SK-N-SH (cell line): ENCODE measurements around the gene SHROOM3. TPM values are rescaled to one million over a fixed set of nuclear protein-coding genes. Genes with fewer than 3 reads are reported as not detected.

ENCODE experiments used
- CTCF ChIA-PET: fragments of 300-600, 350-600 bp; formaldehyde crosslinking; extraction: SDS; loops from one replicate; lab custom pipeline; 2021; lab: Yijun Ruan, JAX
- POLR2A ChIA-PET: fragments of 350-600 bp; sonication (Branson Sonifier 250); formaldehyde crosslinking; extraction: SDS; loops from one replicate; lab custom pipeline; 2020; ENCODE audit warnings: antibody characterized with exemption, inconsistent platforms; lab: Yijun Ruan, JAX
- DNase-seq: peaks from one replicate; pipeline ENCODE4 v3.0.0; 2012
- H2AFZ ChIP-seq: fragments of 200-600 bp; sonication (generic); 2 replicates; pipeline ENCODE4 v1.8.1; 2016; ENCODE audit warnings: antibody characterized with exemption, mild to moderate bottlenecking, low read depth
- H3F3A ChIP-seq: fragments of 200-600 bp; sonication (generic); replicated peaks from 2 replicates; pipeline ENCODE3; 2016; ENCODE audit warnings: antibody characterized with exemption, mild to moderate bottlenecking; ENCODE audit not compliant: insufficient read depth
- H3K27ac ChIP-seq, 2 experiments: fragments of 200-500 bp in 1 of 2; fragments of 200-600 bp in 1 of 2; sonication (Bioruptor generic) in 1 of 2; sonication (generic), shearing (Covaris generic) in 1 of 2; 2 replicates each; pipeline versions ENCODE4 v1.5.1 to v1.6.1; 2014 to 2016; ENCODE audit warnings: low read depth in 2 of 2, inconsistent platforms in 1 of 2, low read length in 1 of 2, mild to moderate bottlenecking in 1 of 2, mixed read lengths in 1 of 2
- H3K27me3 ChIP-seq: fragments of 200-600 bp; sonication (generic), shearing (Covaris generic); 2 replicates; pipeline ENCODE4 v1.6.1; 2016; ENCODE audit warnings: mixed run types; ENCODE audit not compliant: insufficient read depth
- H3K36me3 ChIP-seq, 2 experiments: fragments of 200-500 bp in 1 of 2; fragments of 200-600 bp in 1 of 2; sonication (Bioruptor generic) in 1 of 2; sonication (generic) in 1 of 2; replicated peaks in 1 of 2; 2 replicates each; pipeline versions ENCODE3 to v1.5.1; 2014 to 2016; ENCODE audit warnings: low read length in 1 of 2, mild to moderate bottlenecking in 1 of 2; ENCODE audit not compliant: insufficient read depth in 2 of 2, control insufficient read depth in 1 of 2
- H3K4me1 ChIP-seq, 2 experiments: fragments of 200-500 bp in 1 of 2; fragments of 200-600 bp in 1 of 2; sonication (Bioruptor generic) in 1 of 2; sonication (generic), shearing (Covaris generic) in 1 of 2; 2 replicates each; pipeline versions ENCODE4 v1.5.1 to v1.6.1; 2014 to 2016; ENCODE audit warnings: low read depth in 1 of 2, low read length in 1 of 2, mixed run types in 1 of 2; ENCODE audit not compliant: insufficient read depth in 2 of 2, control insufficient read depth in 1 of 2
- H3K4me2 ChIP-seq: fragments of 200-600 bp; sonication (generic), shearing (Covaris generic); 2 replicates; pipeline ENCODE4 v1.6.1; 2017; ENCODE audit warnings: mixed run types
- H3K4me3 ChIP-seq, 2 experiments: fragments of 200-500 bp in 1 of 2; fragments of 200-600 bp in 1 of 2; sonication (Bioruptor generic) in 1 of 2; sonication (generic), shearing (Covaris generic) in 1 of 2; 2 replicates each; pipeline versions ENCODE4 v1.5.1 to v1.8.1; 2014 to 2016; ENCODE audit warnings: low read depth in 2 of 2, inconsistent platforms in 1 of 2, low read length in 1 of 2, mild to moderate bottlenecking in 1 of 2, mixed read lengths in 1 of 2, moderate library complexity in 1 of 2
- H3K79me2 ChIP-seq: fragments of 200-600 bp; sonication (generic); 2 replicates; pipeline ENCODE4 v1.8.1; 2017; ENCODE audit warnings: mild to moderate bottlenecking; ENCODE audit not compliant: insufficient read depth
- H3K9ac ChIP-seq: fragments of 200-600 bp; sonication (generic); 2 replicates; pipeline ENCODE4 v1.6.1; 2017; ENCODE audit warnings: mixed run types
- H3K9me2 ChIP-seq: fragments of 200-600 bp; sonication (generic); 2 replicates; pipeline ENCODE4 v1.6.1; 2017; ENCODE audit warnings: mixed run types
- H3K9me3 ChIP-seq: fragments of 200-600 bp; sonication (generic); 2 replicates; pipeline ENCODE4 v1.6.1; 2017; ENCODE audit warnings: mixed run types, mild to moderate bottlenecking, moderate library complexity
- H4K20me1 ChIP-seq: fragments of 200-600 bp; sonication (generic); 2 replicates; pipeline ENCODE4 v1.6.1; 2017; ENCODE audit warnings: mild to moderate bottlenecking, mixed run types; ENCODE audit not compliant: insufficient read depth
- EP300 ChIP-seq, 2 experiments: IDR thresholded peaks; 2 replicates each; pipeline versions ENCODE4 v1.4.0 to v1.6.1; 2012; ENCODE audit warnings: borderline replicate concordance in 1 of 2, low read depth in 1 of 2, low read length in 1 of 2
- FOSL2 ChIP-seq: IDR thresholded peaks from 2 replicates; pipeline ENCODE4 v1.4.0; 2012; ENCODE audit warnings: low read depth, mild to moderate bottlenecking, moderate library complexity, borderline replicate concordance
- FOXJ3 ChIP-seq: sonication (generic); formaldehyde crosslinking; IDR thresholded peaks from 2 replicates; pipeline ENCODE4 v1.5.1; 2020; ENCODE audit warnings: mild to moderate bottlenecking, missing genetic modification reagents
- GABPA ChIP-seq: IDR thresholded peaks from 2 replicates; pipeline ENCODE4 v1.4.0; 2012; ENCODE audit warnings: low read depth, mild to moderate bottlenecking
- NFIC ChIP-seq: IDR thresholded peaks from 2 replicates; pipeline ENCODE4 v1.4.0; 2012; ENCODE audit warnings: borderline replicate concordance
- NRF1 ChIP-seq: IDR thresholded peaks from 2 replicates; pipeline ENCODE4 v1.6.1; 2012; ENCODE audit warnings: low read depth, mild to moderate bottlenecking, low read length
- RAD21 ChIP-seq: IDR thresholded peaks from 2 replicates; pipeline ENCODE4 v1.6.1; 2012; ENCODE audit warnings: mild to moderate bottlenecking, low read length
- REST ChIP-seq: IDR thresholded peaks from 2 replicates; pipeline ENCODE4 v1.6.1; 2012; ENCODE audit warnings: mild to moderate bottlenecking, low read depth, low read length, moderate library complexity
- RFX5 ChIP-seq: IDR thresholded peaks from 2 replicates; pipeline ENCODE4 v1.6.1; 2012; ENCODE audit warnings: mild to moderate bottlenecking, improper control_type of control experiment, low read length
- RXRA ChIP-seq: IDR thresholded peaks from 2 replicates; pipeline ENCODE4 v1.4.0; 2012; ENCODE audit warnings: low read depth, mild to moderate bottlenecking, borderline replicate concordance
- USF1 ChIP-seq: IDR thresholded peaks from 2 replicates; pipeline ENCODE4 v1.4.0; 2012; ENCODE audit warnings: low read depth, borderline replicate concordance
- USF2 ChIP-seq: fragments of 150-350 bp; IDR thresholded peaks from 2 replicates; pipeline ENCODE4 v1.6.1; 2017; ENCODE audit warnings: antibody characterized with exemption, low read length, low read depth, borderline replicate concordance
- WGBS: methylation state at CpG from one replicate; pipeline ENCODE4 v1.1.6; 2017; ENCODE audit warnings: low lambda C conversion rate; 5-methylcytosine and 5-hydroxymethylcytosine counted together
- polyA plus RNA-seq, 3 experiments: library from polyadenylated mRNA; depleted of rRNA; stranded (reverse); fragments of >200 nt; gene quantifications; 2 replicates each; pipeline ENCODE4 v1.2.3, GENCODE V29; 2012
- TF ChIP-seq, protein P1 (sequence below): fragments of 150-350 bp; IDR thresholded peaks from 2 replicates; pipeline ENCODE4 v1.6.1; 2016; ENCODE audit warnings: mild to moderate bottlenecking, low read depth, low read length

SHROOM3 gene
- polyA plus RNA-seq, 1 of the 3 experiments (the other 2 are of a cell fraction): 4.3 TPM

- Histone ChIP-seq H3K4me2 (no peak overlapping the region), H3F3A (peaks cover 3% of the 10 kb centered on the region), H3K4me1 (peaks cover 0 to 3% of the 10 kb centered on the region in 2 experiments; a peak in 2 of 4 replicates), H3K36me3 (no peaks in the 10 kb centered on the region), H4K20me1 (no peaks in the 10 kb centered on the region), H3K27me3 (no peaks in the 10 kb centered on the region), H3K79me2 (no peaks in the 10 kb centered on the region), H3K9me2 (no peaks in the 10 kb centered on the region), H3K9me3 (0 out of 2 replicates have a peak, but pooled peaks cover 5% of the 10 kb centered on the region), H3K27ac (no peak overlapping the region), H3K4me3 (no peak overlapping the region), H3K9ac (no peak overlapping the region), H2AFZ (no peak overlapping the region)
- ChIA-PET POLR2A (no interaction called here), CTCF (no interaction called here)
- no peak for DNase-seq
- TF ChIP-seq, protein P1, sequence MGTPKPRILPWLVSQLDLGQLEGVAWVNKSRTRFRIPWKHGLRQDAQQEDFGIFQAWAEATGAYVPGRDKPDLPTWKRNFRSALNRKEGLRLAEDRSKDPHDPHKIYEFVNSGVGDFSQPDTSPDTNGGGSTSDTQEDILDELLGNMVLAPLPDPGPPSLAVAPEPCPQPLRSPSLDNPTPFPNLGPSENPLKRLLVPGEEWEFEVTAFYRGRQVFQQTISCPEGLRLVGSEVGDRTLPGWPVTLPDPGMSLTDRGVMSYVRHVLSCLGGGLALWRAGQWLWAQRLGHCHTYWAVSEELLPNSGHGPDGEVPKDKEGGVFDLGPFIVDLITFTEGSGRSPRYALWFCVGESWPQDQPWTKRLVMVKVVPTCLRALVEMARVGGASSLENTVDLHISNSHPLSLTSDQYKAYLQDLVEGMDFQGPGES: no peak
- TF ChIP-seq RAD21 (no peak), USF1 (no peak), RXRA (no peak), FOXJ3 (no peak), FOSL2 (no peak), NFIC (no peak), GABPA (no peak), REST (no peak), NRF1 (no peak), EP300 (IDR thresholded peaks at IDR 0.05; ENCODE audit: borderline replicate concordance in 1 of 2, low read depth in 1 of 2, low read length in 1 of 2) (no peak), RFX5 (no peak), USF2 (no peak)
- WGBS: 69% methylated on average over 3 of the region's 3 CpGs
These were observed 371.3 kb downstream of the SHROOM3 start for GRCh38 chr4:76806346-76806745.
